Esophagus muscularis mucosa (tissue), 3 donors: Measurements from ENCODE around the gene PMM2.

Experiments used
- POLR2A ChIP-seq: fragments of 450-650 bp; IDR thresholded peaks from one replicate; pipeline ENCODE4 v1.6.1; 2017; ENCODE audit warnings: antibody characterized with exemption, moderate library complexity, mild to moderate bottlenecking, low read depth
- TF ChIP-seq, protein P1 (sequence below), 3 experiments: fragments of 200-600 bp in 2 of 3; fragments of 450-650 bp in 1 of 3; sonication (generic) in 2 of 3; IDR thresholded peaks; one replicate each; pipeline ENCODE4 v1.5.1; 2017 to 2019; ENCODE audit warnings: antibody characterized with exemption in 3 of 3, mild to moderate bottlenecking in 2 of 3, moderate library complexity in 1 of 3

- TF ChIP-seq, protein P1, sequence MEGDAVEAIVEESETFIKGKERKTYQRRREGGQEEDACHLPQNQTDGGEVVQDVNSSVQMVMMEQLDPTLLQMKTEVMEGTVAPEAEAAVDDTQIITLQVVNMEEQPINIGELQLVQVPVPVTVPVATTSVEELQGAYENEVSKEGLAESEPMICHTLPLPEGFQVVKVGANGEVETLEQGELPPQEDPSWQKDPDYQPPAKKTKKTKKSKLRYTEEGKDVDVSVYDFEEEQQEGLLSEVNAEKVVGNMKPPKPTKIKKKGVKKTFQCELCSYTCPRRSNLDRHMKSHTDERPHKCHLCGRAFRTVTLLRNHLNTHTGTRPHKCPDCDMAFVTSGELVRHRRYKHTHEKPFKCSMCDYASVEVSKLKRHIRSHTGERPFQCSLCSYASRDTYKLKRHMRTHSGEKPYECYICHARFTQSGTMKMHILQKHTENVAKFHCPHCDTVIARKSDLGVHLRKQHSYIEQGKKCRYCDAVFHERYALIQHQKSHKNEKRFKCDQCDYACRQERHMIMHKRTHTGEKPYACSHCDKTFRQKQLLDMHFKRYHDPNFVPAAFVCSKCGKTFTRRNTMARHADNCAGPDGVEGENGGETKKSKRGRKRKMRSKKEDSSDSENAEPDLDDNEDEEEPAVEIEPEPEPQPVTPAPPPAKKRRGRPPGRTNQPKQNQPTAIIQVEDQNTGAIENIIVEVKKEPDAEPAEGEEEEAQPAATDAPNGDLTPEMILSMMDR (IDR thresholded peaks at IDR 0.05), result no peak
- TF ChIP-seq POLR2A, result no peak
Measured at GRCh38 chr16:8877894-8878522, 80.4 kb downstream of the PMM2 start.
